GM19395 (cell line): ENCODE data around the gene TFDP1.
A peak's percentile ranks its signal among the peaks of the same experiment; 100 is the strongest.

ENCODE experiments used
- ATAC-seq: cut with Tn5 transposase; IDR thresholded peaks from one replicate; pipeline ENCODE4 v1.9.1; 2021; ENCODE audit warnings: mild to moderate bottlenecking, moderate library complexity; ENCODE audit not compliant: unreplicated experiment

Gene TFDP1

DNA sequence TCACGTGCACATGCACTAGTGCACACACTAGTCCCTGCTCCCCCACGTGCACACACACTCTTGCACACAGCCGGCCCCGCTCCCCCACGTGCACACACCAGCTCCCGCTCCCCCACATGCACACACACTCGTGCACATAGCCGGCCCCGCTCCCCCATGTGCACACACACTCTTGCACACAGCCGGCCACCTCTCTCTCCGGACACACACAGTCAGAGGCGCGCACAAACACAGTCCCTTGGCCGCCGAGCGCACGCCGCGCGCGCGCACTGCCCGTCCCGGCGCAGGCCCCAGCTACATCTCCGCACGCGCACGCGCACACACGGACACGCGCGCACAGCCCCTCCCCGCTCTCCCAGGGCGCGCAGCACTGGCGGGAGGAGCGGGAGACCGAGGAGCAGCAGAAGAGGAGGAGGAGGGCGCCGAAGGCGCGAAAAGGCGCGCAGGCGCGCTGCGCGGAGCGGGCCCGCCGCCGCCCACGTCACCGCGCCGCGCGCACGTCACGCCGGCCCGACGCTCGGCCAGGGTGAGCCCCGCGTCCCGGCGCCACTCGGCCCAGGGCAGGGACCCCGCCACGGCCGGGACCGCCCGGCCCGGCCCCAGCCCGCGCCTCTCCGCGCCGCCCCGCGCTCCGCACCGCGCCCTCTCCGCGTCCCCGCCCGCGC lies at the start of gene TFDP1:
Gene TFDP1 (plus strand): TSS at position 549 of the 665 bp plus-strand sequence. CDS start 1,085 bp downstream, outside the sequence.
- peak; percentile 88 for ATAC-seq

GRCh38 chr13:113535381-113535781 lies 49.2 kb upstream of the TFDP1 start:
- ATAC-seq: no peak

DNA sequence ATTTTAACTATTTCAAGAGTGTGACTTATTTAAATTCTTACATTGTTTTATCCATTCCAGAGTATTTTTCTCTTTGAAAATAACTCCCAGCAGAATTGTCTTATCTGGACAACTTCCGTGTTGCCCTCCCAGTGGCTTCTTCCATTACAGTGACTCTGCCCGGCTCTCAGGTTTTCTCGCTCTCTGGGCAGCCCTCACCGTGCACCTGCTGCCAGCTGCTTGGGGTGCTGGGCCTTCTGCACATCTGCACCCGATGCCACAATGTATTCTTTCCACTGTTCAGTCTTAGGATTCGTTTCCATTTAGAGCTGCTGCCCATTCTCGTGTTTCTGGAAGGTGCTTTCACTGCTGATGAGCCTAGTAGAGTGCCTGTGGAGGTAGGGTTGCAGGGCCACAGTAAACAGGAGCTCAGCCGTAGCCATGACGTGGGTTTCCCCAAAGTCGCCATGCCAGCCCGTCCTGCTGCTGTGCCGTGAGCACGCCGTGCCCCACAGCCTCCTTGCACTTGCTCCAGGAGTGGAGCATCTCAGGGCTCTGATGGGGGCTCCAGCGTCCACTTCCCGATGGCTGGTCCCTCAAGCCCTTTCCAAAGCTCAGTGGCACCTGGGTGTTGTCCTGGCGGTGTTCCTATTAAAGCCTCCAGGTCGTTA lies 48.0 kb upstream of the TFDP1 start:
- ATAC-seq: no peak

- no peak for ATAC-seq
Observed at GRCh38 chr13:113537205-113537604, 47.3 kb upstream of the TFDP1 start.

- ATAC-seq: no peak
Observed at GRCh38 chr13:113537909-113538688, 46.5 kb upstream of the TFDP1 start.

DNA sequence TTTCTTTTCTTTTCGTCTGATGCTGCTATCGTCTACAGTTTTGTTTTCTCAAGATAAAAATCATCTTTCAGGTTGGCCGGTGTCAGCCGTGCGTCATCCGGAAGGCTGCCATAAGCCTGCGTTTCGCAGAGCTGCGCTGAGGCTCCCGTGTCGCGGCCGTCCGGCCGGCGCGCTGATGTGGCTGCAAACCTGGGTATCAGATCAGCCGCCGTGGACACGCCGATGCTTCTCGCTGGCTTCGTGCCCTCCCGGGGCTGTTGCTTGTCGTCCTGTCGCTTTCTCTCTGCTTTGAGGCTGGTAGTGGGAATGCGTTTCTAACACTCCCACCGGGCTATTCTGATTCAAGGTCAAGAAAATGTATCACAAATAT lies 45.9 kb upstream of the TFDP1 start:
- no peak for ATAC-seq

GRCh38 chr13:113539176-113539575 lies 45.4 kb upstream of the TFDP1 start:
- ATAC-seq: no peak

- no peak for ATAC-seq
Observed at GRCh38 chr13:113539822-113540221, 44.7 kb upstream of the TFDP1 start.

DNA sequence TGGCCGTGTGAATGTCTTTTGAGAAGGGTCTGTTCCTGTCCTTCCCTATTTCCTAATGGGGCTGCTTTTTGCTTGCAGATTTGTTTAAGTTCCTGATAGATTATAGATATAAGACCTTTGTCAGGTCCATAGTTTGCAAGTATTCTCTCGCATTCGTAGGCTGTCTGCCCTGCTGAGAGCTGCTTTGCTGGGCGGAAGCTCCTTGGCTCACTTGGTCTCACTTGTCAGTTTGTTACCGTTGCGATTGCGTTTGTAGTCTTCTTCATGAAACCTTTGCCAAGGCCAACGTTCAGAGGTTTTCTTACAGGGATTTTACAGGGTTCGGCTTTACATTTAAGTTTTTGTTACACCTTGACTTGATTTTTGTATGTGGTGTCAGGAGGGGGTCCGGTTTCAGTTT lies 44.0 kb upstream of the TFDP1 start:
- ATAC-seq: no peak

GRCh38 chr13:113542751-113543424 lies 41.7 kb upstream of the TFDP1 start:
- ATAC-seq: no peak

- ATAC-seq: no peak
Observed at GRCh38 chr13:113544071-113544891, 40.3 kb upstream of the TFDP1 start.

DNA sequence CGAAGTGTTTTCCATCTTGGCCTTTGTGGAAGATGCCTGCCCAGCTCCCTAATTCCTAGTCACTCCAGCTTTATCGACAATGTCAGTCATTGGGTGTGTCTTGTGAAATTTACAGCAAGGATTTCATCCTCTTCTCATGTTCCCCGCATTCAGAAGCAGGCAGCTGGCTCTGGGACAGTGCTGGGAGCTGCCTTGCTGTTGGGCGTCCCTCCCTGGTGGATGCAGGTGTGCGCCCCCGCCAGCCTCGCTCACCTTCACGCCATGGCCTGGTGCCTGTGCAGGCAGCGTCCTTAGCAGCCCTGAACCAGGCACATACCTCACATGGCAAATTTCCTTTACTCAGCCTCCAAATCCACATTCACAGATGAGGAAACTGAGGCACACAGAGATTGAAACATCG lies 39.7 kb upstream of the TFDP1 start:
- ATAC-seq: no peak

GRCh38 chr13:113545455-113545930 lies 39.1 kb upstream of the TFDP1 start:
- no peak for ATAC-seq

- ATAC-seq: no peak
Observed at GRCh38 chr13:113545931-113546516, 38.5 kb upstream of the TFDP1 start.

GRCh38 chr13:113546571-113547237 lies 37.8 kb upstream of the TFDP1 start:
- no peak for ATAC-seq

DNA sequence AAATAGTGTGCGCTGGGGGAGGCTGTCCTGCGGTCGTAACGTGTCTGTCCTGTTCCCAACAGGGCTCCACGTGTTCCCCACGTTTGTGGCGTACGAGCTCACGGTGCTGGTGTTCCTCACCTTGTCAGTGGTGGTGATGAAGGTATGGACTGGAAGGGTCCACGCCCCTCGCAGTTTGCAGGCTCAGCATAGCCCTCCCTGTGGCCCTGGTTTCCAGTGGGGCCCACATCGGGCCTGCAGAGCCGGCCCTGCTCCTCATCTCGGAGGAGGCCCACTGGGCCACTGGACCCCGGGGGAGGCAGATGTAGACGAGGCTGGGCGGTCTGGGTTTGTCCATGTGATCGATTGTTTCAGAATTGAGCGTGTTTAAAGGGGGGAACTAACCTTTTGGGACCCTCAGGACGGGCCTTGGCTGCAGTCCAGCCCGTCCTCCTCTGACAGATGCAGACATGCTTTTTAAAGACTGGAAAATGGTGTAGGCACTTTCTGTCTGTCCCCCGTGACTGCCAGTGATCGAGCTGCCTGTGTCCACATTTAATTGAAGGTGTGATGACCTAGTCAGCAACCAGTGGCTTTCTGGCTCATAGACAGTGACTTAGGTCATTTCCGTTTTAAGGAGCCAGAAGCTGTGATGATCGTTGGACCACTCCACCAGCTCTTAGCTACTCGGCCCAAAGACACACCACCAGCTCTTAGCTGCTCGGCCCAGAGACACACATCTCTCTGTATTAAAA lies 37.1 kb upstream of the TFDP1 start:
- ATAC-seq: no peak

- no peak for ATAC-seq
Observed at GRCh38 chr13:113548171-113548641, 36.3 kb upstream of the TFDP1 start.

DNA sequence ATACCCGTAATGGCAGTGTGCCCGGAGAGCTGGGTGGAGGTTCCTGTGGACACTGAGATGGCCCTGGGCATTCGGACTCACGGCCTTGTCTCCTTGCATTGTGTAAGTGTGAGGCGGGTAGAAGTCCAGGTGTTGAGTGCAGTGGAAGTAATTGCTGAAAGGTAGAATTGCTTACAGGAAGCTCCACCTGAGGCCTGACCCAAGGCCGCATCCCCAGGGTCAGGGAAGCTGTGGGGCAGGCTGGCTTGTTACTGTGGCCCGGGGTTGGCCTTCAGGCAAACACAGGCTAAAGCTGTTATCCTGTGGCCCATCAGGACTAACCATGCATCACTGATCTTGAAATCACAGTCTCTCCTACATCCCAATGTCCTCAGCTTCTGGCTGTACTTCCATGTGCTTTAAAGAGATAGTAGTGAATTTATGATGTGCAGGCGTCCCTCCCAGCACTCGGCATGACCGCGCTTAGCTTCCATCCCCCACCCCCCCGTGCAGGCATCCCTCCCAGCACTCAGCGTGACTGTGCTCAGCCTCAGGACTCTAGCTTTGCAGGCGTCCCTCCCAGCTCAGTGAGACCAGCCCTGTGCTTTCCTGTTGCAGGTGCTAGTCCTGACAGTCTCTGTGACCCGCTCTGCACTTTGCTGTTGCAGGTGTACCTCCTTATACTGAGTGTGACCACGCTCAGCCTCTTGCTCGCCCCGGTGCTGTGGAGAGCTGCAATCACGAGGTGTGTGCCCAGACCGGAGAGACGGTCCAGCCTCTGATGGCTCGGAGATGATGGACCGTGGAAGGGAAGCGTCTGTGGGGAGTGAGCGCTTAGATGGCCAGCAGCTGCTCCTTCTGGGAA lies 35.6 kb upstream of the TFDP1 start:
- ATAC-seq: no peak
